Measurements from ENCODE around the gene ARMC2.
A peak's percentile ranks its signal among the peaks of the same experiment; 100 is the strongest.
"Not testable (repeated sequence)": the region's sequence is repeated elsewhere in the genome, so short reads cannot be mapped to it uniquely, and the experiment has no call there.

The ARMC2 gene

DNA sequence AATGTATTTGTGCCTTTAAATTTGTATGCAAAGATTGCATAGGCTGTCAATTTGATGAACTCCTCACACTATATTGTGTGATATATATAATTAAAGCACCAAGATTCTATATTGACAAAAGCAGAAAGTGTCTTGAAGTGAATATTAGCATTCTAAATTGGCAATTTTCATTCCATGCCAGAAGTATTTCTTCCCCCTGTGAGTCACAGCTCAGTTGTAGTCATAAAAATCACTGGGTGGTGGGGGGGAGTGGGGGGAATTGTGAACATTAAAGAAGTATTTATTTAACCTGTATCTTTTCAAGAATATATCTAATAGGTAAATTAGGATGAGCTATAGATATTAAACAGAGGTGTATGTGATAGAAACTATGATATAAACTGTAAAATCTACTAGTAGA is 3.1 kb upstream of the ARMC2 start:
- H3K4me1 Mint-ChIP-seq, result peaks cover 24% of the 10 kb centered on the region
- no peaks in the 10 kb centered on the region for H3K9me3 Mint-ChIP-seq
- ATAC-seq, result no peak
- no peak overlapping the region for H3K27ac Mint-ChIP-seq
- peaks cover 2% of the 10 kb centered on the region for H3K27me3 Mint-ChIP-seq
- no peaks in the 10 kb centered on the region for H3K36me3 Mint-ChIP-seq (ENCODE audit: low read depth)
- no peak for DNase-seq
- H3K4me3 Mint-ChIP-seq, result no peak overlapping the region

DNA sequence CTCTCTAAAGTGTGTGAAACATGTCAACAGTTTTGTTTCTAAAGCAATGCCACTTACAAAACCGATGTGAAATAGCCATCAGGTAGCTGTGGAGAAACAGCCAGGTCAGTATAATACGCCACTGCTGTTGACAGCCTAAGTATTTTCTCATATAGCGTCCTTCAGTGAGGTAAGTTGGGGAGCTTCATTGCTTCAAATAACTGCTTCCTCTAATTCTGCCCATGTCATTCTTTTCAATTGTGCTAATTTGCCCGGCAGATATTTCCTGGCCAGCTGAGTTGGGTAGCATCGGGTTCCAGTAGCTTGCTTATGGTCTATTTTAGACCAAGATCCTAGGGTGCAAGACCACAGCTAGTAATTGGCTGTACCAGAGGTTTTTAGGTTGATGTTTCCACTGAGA is 2.1 kb upstream of the ARMC2 start:
- peaks cover 26% of the 10 kb centered on the region for H3K4me1 Mint-ChIP-seq

DNA sequence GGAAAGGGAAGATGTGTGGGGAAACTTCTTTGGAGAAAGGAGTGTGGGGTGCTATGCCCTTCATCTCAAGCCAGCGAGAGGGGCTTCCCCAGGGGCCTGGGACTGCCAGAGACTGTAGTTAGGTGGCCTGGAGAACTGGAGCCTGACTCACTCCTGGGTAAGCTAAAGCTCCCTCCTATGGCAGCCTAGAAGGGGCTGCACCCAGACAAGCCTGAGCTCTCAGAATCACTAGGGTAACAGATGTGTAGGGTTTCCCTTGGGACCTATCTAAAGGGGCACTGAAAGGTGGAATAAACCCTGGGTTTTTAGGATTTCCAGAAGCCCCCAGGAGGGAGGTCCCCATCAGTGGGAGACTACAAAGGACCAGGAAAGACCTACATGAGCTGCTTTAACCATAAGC is 1.6 kb upstream of the ARMC2 start:
- Mint-ChIP-seq H3K36me3 (ENCODE audit: low read depth) (no peaks in the 10 kb centered on the region), H3K27ac (no peak overlapping the region), H3K27me3 (no peaks in the 10 kb centered on the region), H3K4me3 (no peak overlapping the region), H3K4me1 (peaks cover 24% of the 10 kb centered on the region), H3K9me3 (no peaks in the 10 kb centered on the region)
- DNase-seq (peak; percentile 25), ATAC-seq (peak; percentile 65)

More for the DNA sequence above, 2.1 kb upstream of the ARMC2 start:
- Mint-ChIP-seq H3K27me3 (peaks cover 2% of the 10 kb centered on the region), H3K27ac (no peak overlapping the region), H3K4me3 (no peak overlapping the region), H3K36me3 (ENCODE audit: low read depth) (no peaks in the 10 kb centered on the region), H3K9me3 (no peaks in the 10 kb centered on the region)
- ATAC-seq (no peak), DNase-seq (no peak)

DNA sequence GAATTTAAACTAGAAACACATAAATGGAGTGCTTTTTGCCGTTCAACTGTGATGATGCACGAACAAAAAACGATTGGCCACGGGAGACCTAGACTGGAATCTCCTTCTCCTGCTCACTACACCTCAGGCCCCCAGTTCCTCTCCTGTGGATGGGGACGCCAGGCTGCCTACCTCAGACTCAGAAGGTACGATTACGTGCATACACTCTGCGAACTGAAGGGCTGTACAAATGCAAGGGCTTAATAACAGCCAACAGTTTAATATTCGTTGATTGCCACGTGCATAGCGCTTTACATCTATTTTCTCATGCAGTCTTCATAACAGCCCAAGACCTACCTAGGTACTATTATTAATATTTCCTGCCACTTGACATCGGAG is 495 bp upstream of the ARMC2 start:
- H3K27ac Mint-ChIP-seq, result peak overlapping the region; percentile 76
- peaks cover 24% of the 10 kb centered on the region for H3K4me1 Mint-ChIP-seq

DNA sequence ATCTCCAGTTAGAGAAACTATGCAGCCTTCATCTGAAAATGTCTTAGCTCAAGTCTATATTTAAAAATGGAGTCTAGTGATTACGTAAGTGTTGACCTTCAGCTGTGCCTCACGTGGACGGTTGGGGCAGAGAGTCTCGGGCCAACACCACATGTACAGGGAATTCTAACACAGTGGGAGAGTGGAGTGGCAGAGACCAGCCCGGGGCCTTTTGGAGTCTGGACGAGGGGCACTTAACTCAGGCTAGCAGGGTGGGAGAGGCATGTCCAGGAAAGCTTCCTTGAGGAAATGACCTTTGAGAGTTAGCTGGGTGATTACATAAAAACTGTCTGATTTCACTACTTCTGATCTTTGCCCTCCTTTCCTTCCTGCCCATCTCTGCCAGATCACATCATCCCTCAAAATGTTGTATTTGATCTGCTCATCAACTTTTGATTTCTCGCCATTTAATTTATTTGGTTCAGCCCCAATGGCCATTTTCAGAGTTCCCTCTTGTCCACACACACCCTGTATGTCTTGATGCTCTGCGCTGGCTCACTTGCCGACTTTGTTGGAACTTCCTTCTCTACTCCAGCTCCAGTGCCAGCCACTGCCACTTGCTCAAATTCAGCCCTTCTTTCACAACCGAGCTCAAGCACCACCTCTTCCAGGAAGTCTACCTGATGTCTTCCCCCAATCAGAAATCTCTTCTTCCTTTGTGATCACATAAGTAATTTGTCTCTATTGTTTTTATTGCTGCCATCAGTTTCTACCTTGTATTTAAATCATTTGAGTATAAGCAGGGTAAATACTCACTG is 2.6 kb downstream of the ARMC2 start:
- DNase-seq (no peak), ATAC-seq (no peak)
- no peak overlapping the region for H3K4me3 Mint-ChIP-seq
- H3K27me3 Mint-ChIP-seq, result no peaks in the 10 kb centered on the region
- H3K9me3 Mint-ChIP-seq, result no peaks in the 10 kb centered on the region
- H3K36me3 Mint-ChIP-seq (ENCODE audit: low read depth), result peaks cover 11% of the 10 kb centered on the region
- peaks cover 24% of the 10 kb centered on the region for H3K4me1 Mint-ChIP-seq
- H3K27ac Mint-ChIP-seq, result no peak overlapping the region

More for the DNA sequence above, 495 bp upstream of the ARMC2 start:
- peak overlapping the region; percentile 82 for H3K4me3 Mint-ChIP-seq
- DNase-seq (no peak), ATAC-seq (no peak)
- H3K9me3 Mint-ChIP-seq, result no peaks in the 10 kb centered on the region
- H3K36me3 Mint-ChIP-seq (ENCODE audit: low read depth), result no peaks in the 10 kb centered on the region
- no peaks in the 10 kb centered on the region for H3K27me3 Mint-ChIP-seq

DNA sequence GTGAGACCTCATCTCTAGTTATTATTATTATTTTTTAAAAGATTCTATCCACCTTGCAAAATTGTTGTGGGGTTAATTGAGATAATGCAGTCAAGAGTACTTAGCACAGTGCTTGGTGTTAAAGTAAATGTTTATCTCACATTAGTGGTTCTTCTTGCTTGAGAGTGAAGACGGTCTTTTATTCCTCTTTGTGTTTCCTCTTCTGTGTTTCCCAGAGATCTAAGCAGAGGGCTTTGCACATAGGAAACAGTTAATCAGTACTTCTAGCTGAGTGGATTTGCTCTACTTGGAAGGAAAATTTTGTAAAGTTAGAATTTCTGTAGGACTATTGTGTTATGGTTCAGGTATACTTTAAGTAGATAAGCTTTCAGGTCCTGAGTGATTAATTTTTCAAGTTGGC is 3.5 kb downstream of the ARMC2 start:
- peaks cover 20% of the 10 kb centered on the region for H3K36me3 Mint-ChIP-seq (ENCODE audit: low read depth)
- peaks cover 2% of the 10 kb centered on the region for H3K9me3 Mint-ChIP-seq
- no peaks in the 10 kb centered on the region for H3K27me3 Mint-ChIP-seq
- H3K4me1 Mint-ChIP-seq, result peaks cover 18% of the 10 kb centered on the region
- H3K4me3 Mint-ChIP-seq, result no peak overlapping the region
- ATAC-seq, result no peak
- no peak for DNase-seq
- no peak overlapping the region for H3K27ac Mint-ChIP-seq

DNA sequence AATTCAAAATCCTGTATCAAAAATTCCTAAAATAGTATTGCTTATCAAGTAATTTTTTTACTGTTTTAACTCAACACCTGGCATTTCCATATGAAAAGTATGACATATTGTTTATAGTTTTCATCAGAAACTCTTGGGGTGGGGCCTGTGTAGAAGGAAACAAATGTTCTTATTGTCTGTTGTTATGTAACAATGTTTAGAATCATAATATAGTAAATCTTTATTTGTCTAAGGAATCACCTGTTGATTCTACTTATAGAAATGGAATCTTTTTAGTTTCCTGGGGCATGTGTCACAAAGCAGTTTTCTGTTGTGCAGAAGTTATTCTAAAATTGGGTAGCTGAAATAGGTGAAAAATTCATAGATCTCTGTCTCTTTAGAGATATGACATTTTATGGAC is 4.9 kb downstream of the ARMC2 start:
- Mint-ChIP-seq H3K4me1 (peaks cover 6% of the 10 kb centered on the region), H3K27ac (no peak overlapping the region), H3K4me3 (no peak overlapping the region), H3K9me3 (peaks cover 10% of the 10 kb centered on the region), H3K27me3 (no peaks in the 10 kb centered on the region), H3K36me3 (ENCODE audit: low read depth) (peaks cover 31% of the 10 kb centered on the region)
- ATAC-seq, result no peak
- no peak for DNase-seq

DNA sequence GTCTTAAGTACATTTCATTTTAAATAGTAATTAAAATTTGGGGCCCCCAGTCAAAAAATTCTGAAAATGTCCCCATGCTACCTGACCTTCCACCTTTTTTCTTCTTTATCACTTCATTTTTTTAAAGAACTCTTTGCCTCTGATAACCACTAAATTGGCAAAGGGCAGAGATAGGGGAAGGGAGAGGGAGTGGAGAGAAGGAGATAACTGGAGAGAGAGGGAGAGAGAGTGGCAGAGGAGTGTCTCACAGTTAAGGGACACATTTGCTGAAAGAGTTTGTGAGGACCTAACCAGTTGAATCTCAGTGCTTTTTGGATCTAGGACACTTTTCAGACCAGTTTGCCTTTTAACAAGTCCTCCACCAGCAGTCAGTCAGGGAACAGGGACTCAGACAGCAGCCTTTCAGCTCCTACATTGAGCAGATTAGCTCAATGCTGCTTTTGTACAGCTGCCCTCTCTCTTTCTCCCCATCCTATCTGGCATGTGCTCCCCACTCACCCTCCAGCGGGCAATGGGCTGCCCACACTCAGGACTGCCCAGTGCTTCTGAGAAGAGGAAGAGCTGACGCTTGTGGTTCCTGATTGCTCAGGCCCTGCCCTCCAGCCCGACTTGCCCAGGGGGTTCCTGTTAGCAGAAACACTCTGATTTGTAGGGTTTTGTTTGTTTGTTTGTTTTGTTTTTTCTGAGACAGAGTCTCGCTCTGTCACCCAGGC is 14.4 kb downstream of the ARMC2 start:
- no peak overlapping the region for H3K27ac Mint-ChIP-seq
- DNase-seq (no peak), ATAC-seq (no peak)
- no peaks in the 10 kb centered on the region for H3K9me3 Mint-ChIP-seq
- peaks cover 19% of the 10 kb centered on the region for H3K36me3 Mint-ChIP-seq (ENCODE audit: low read depth)
- peaks cover 4% of the 10 kb centered on the region for H3K4me1 Mint-ChIP-seq
- no peak overlapping the region for H3K4me3 Mint-ChIP-seq
- H3K27me3 Mint-ChIP-seq, result no peaks in the 10 kb centered on the region

DNA sequence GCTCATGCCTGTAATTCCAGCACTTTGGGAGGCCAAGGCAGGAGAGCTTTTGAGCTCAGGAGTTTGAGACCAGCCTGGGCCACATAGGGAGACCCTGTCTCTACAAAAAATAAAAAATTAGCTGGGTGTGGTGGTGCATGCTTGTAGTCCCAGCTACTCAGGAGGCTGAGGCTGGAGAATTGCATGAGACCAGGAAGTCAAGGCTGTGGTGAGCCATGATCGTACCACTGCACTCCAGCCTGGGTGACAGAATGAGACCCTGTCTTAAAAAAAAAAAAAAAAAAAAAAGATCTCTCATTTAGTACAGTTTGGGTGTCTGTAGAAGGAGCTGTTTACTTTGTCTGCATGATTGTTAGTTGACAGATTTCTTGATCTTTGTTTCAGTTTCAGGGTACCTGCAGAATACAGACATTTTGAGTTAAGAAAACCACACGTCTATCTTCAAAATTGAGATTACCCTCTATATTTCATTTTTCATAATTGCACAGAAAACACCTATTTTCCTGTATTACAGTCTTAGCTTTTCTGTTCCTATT is 17.6 kb downstream of the ARMC2 start:
- ATAC-seq; H3K4me3 Mint-ChIP-seq; H3K9me3 Mint-ChIP-seq; H3K27ac Mint-ChIP-seq; DNase-seq; H3K4me1 Mint-ChIP-seq; H3K27me3 Mint-ChIP-seq; H3K36me3 Mint-ChIP-seq (ENCODE audit: low read depth): not testable (repeated sequence)

DNA sequence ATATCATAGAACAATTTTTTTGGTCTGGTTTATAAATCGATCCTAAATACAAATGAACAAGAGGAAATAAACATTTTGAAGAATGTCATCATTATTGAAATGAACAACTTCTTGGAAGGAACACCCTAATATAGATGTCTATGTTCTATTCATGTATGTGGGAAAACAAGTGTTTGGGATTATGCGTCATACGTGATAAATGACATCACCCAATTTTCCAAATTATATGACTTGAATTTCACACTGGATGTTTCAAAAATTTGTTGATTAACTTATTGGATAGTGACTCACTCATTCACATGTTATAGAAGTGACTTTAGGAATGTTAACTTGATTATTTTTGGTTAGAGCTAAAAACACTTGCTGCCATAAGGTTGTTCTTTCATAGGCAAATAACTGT is 18.6 kb downstream of the ARMC2 start:
- H3K4me1 Mint-ChIP-seq, result peaks cover 11% of the 10 kb centered on the region
- H3K27ac Mint-ChIP-seq, result no peak overlapping the region
- no peaks in the 10 kb centered on the region for H3K27me3 Mint-ChIP-seq
- DNase-seq, result no peak
- ATAC-seq, result no peak
- peaks cover 2% of the 10 kb centered on the region for H3K36me3 Mint-ChIP-seq (ENCODE audit: low read depth)
- H3K9me3 Mint-ChIP-seq, result no peaks in the 10 kb centered on the region
- H3K4me3 Mint-ChIP-seq, result no peak overlapping the region

DNA sequence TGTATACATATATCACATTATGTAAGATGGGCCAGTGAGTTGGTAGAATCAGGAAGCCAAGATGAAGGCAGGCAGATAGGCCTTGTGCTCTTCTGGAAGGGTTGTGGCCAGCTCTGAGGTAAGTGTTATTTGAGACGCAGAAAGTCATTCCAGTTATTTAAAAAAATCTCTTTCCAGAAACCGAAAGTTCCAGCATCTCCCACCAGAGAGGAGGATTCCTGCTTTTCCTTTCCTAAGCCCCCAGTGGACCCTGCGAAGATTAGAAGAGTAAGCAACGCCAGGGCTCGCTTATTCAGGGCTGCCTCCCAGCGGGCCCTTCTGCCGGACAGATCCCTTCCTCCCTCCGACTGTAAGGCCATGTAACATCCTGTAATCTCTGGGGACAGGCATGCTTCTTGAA is 20.4 kb downstream of the ARMC2 start:
- no peak overlapping the region for H3K4me3 Mint-ChIP-seq
- peaks cover 2% of the 10 kb centered on the region for H3K36me3 Mint-ChIP-seq (ENCODE audit: low read depth)
- ATAC-seq (no peak), DNase-seq (no peak)
- H3K27me3 Mint-ChIP-seq, result no peaks in the 10 kb centered on the region
- no peak overlapping the region for H3K27ac Mint-ChIP-seq
- H3K9me3 Mint-ChIP-seq, result no peaks in the 10 kb centered on the region
- peaks cover 28% of the 10 kb centered on the region for H3K4me1 Mint-ChIP-seq

DNA sequence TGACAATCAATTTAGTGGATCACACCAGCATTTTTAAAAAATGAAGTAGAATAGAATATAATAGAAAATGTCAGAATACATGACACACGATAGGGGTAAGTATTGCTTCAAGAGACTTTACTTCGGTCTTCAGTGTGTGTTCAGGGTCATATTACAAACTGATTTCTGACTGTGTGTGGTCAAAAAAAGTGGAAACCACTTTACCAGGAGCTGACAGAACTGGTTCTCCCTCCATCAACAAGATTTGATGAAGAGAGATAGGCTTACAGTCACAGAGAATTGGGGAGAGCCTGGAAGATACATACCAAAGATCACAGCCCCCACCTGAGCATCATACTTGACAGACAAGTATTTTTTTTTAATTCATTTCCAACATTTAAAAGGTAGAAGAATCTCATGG is 21.7 kb downstream of the ARMC2 start:
- Mint-ChIP-seq H3K27ac (no peak overlapping the region), H3K36me3 (ENCODE audit: low read depth) (peaks cover 2% of the 10 kb centered on the region), H3K9me3 (no peaks in the 10 kb centered on the region), H3K4me3 (no peak overlapping the region), H3K27me3 (no peaks in the 10 kb centered on the region), H3K4me1 (peaks cover 39% of the 10 kb centered on the region)
- no peak for ATAC-seq
- no peak for DNase-seq

DNA sequence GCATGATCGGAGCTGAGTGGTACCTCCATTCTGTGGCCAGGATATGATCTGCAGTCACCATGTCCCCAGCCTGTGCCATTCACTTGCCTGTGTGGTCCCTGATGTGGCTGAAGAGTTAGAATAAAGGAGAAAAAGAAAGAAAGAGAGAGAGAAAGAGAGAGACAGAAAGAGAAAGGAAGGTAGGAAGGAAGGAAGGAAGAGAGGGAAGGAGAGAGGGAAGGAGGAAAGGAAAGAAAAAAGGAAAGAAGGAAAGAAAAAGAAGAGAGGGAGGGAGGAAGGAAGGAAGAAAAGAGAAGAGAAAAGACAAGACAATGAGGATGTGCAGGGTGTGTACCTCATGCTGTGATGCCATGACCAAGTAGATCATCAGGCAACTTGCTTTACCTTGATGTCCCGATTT is 22.1 kb downstream of the ARMC2 start:
- Mint-ChIP-seq H3K27ac (no peak overlapping the region), H3K27me3 (no peaks in the 10 kb centered on the region), H3K4me1 (peaks cover 44% of the 10 kb centered on the region), H3K9me3 (no peaks in the 10 kb centered on the region), H3K4me3 (no peak overlapping the region), H3K36me3 (ENCODE audit: low read depth) (peaks cover 2% of the 10 kb centered on the region)
- ATAC-seq (no peak), DNase-seq (no peak)

DNA sequence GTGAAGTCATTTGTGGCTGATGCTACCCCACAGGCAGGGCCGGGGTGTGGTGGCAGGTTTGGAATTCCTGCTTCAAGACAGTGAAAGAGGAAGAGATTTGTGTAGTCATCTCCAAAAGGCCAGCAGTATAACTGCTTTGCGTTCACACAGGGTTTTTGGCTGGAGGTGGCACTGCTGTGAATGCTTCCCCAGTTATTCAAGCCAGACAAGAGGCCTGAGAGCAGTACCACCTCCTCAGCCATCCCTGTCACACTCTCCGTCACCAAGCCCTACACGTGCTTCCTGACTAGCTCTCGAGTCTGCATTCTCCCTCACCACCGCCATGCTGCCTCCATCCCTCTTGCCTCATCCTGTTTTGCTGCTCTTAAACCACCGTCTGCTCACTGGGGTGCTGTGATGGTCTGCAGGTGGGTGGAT is 23.9 kb downstream of the ARMC2 start:
- H3K27ac Mint-ChIP-seq, result no peak overlapping the region
- DNase-seq (peak; percentile 21), ATAC-seq (no peak)

DNA sequence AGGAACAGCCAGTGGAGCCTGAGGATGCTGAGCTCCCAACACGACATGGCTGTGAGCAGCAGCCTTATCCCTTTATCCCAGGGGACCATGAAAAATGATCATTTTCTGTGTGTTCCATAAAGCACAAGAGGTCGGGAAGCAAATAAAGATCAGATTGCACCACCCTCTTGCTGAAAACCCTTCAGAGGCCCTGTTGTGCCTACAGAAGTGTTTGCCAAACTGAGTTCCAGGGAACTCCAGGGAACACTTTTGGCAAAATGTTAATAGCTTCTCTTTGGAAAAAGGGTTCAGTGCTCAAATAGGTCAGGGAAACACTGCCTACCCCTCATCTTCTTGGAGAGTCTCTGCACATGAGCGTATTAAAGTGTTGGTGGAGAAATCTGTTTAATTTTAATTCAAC is 24.4 kb downstream of the ARMC2 start:
- H3K27ac Mint-ChIP-seq, result no peak overlapping the region
- H3K27me3 Mint-ChIP-seq, result no peaks in the 10 kb centered on the region
- H3K4me3 Mint-ChIP-seq, result no peak overlapping the region
- H3K4me1 Mint-ChIP-seq, result peaks cover 43% of the 10 kb centered on the region
- H3K9me3 Mint-ChIP-seq, result no peaks in the 10 kb centered on the region
- H3K36me3 Mint-ChIP-seq (ENCODE audit: low read depth), result peaks cover 6% of the 10 kb centered on the region
- DNase-seq (no peak), ATAC-seq (no peak)

More for the DNA sequence above, 23.9 kb downstream of the ARMC2 start:
- Mint-ChIP-seq H3K4me3 (no peak overlapping the region), H3K36me3 (ENCODE audit: low read depth) (peaks cover 2% of the 10 kb centered on the region), H3K4me1 (peaks cover 43% of the 10 kb centered on the region), H3K9me3 (no peaks in the 10 kb centered on the region), H3K27me3 (no peaks in the 10 kb centered on the region)

All from activated naive CD8-positive, alpha-beta T cell treated with anti-CD3 and anti-CD28 coated beads, Interleukin-2, amount 50 U/mL, for 24 hours (primary cell).